Liver (tissue), 3 donors: Measurements from ENCODE around the gene NEK11.

Experiments used
- FOXA1 ChIP-seq: IDR thresholded peaks from 2 replicates; pipeline ENCODE4 v1.6.1; 2016; ENCODE audit warnings: antibody characterized with exemption
- FOXA2 ChIP-seq: IDR thresholded peaks from 2 replicates; pipeline ENCODE4 v1.6.1; 2016; ENCODE audit warnings: antibody characterized with exemption
- JUND ChIP-seq, 2 donors: IDR thresholded peaks; 2 replicates each; pipeline ENCODE4 v1.6.1; 2016; ENCODE audit warnings: antibody characterized with exemption in 2 of 2
- SP1 ChIP-seq: IDR thresholded peaks from 2 replicates; pipeline ENCODE4 v1.6.1; 2018; ENCODE audit warnings: antibody characterized with exemption, mild to moderate bottlenecking
- YY1 ChIP-seq: IDR thresholded peaks from 2 replicates; pipeline ENCODE4 v1.6.1; 2016; ENCODE audit warnings: antibody characterized with exemption, mild to moderate bottlenecking
- TF ChIP-seq, protein P1 (sequence below): fragments of 150-350 bp; IDR thresholded peaks from 2 replicates; pipeline ENCODE4 v1.5.1; 2017; ENCODE audit warnings: improper control_type of control experiment, low read depth, low read length; ENCODE audit not compliant: missing input control
- TF ChIP-seq, protein P2 (sequence below): IDR thresholded peaks from 2 replicates; pipeline ENCODE4 v1.6.1; 2016; ENCODE audit warnings: antibody characterized with exemption
- TF ChIP-seq, protein P3 (sequence below): IDR thresholded peaks from 2 replicates; pipeline ENCODE4 v1.6.1; 2016; ENCODE audit warnings: antibody characterized with exemption
- TF ChIP-seq, protein P4 (sequence below): IDR thresholded peaks from 2 replicates; pipeline ENCODE4 v1.6.1; 2016; ENCODE audit warnings: antibody characterized with exemption, mild to moderate bottlenecking
- donor health status: healthy.
- donor health status: healthy.

DNA sequence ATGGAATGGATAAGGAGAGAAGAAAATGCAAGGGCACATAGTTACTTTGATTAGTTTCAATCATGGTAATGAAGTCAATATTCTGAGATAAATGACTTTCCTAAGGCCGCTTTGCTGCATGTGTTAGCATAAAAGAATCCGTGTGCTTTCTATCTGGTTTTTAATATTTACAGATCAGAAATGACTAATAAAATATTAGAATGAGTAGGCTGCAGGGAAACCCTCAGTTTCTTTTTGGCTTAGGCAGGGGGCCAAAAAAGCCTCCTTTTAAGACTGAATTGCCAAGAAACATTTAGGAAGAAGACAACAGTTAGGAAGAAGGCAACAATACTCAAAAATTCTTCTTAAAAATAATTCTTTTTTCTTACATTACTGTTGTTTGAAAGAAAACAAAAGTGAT, 11.6 kb downstream of the NEK11 start:
- TF ChIP-seq, protein P1, sequence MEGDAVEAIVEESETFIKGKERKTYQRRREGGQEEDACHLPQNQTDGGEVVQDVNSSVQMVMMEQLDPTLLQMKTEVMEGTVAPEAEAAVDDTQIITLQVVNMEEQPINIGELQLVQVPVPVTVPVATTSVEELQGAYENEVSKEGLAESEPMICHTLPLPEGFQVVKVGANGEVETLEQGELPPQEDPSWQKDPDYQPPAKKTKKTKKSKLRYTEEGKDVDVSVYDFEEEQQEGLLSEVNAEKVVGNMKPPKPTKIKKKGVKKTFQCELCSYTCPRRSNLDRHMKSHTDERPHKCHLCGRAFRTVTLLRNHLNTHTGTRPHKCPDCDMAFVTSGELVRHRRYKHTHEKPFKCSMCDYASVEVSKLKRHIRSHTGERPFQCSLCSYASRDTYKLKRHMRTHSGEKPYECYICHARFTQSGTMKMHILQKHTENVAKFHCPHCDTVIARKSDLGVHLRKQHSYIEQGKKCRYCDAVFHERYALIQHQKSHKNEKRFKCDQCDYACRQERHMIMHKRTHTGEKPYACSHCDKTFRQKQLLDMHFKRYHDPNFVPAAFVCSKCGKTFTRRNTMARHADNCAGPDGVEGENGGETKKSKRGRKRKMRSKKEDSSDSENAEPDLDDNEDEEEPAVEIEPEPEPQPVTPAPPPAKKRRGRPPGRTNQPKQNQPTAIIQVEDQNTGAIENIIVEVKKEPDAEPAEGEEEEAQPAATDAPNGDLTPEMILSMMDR = no peak
- TF ChIP-seq, protein P2, sequence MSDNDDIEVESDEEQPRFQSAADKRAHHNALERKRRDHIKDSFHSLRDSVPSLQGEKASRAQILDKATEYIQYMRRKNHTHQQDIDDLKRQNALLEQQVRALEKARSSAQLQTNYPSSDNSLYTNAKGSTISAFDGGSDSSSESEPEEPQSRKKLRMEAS = no peak
- no peak for TF ChIP-seq FOXA2
- no peak for TF ChIP-seq JUND (IDR thresholded peaks at IDR 0.05)
- no peak for TF ChIP-seq YY1
- no peak for TF ChIP-seq SP1
- no peak for TF ChIP-seq FOXA1
- TF ChIP-seq, protein P3, sequence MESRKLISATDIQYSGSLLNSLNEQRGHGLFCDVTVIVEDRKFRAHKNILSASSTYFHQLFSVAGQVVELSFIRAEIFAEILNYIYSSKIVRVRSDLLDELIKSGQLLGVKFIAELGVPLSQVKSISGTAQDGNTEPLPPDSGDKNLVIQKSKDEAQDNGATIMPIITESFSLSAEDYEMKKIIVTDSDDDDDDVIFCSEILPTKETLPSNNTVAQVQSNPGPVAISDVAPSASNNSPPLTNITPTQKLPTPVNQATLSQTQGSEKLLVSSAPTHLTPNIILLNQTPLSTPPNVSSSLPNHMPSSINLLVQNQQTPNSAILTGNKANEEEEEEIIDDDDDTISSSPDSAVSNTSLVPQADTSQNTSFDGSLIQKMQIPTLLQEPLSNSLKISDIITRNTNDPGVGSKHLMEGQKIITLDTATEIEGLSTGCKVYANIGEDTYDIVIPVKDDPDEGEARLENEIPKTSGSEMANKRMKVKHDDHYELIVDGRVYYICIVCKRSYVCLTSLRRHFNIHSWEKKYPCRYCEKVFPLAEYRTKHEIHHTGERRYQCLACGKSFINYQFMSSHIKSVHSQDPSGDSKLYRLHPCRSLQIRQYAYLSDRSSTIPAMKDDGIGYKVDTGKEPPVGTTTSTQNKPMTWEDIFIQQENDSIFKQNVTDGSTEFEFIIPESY = no peak
- TF ChIP-seq, protein P4, sequence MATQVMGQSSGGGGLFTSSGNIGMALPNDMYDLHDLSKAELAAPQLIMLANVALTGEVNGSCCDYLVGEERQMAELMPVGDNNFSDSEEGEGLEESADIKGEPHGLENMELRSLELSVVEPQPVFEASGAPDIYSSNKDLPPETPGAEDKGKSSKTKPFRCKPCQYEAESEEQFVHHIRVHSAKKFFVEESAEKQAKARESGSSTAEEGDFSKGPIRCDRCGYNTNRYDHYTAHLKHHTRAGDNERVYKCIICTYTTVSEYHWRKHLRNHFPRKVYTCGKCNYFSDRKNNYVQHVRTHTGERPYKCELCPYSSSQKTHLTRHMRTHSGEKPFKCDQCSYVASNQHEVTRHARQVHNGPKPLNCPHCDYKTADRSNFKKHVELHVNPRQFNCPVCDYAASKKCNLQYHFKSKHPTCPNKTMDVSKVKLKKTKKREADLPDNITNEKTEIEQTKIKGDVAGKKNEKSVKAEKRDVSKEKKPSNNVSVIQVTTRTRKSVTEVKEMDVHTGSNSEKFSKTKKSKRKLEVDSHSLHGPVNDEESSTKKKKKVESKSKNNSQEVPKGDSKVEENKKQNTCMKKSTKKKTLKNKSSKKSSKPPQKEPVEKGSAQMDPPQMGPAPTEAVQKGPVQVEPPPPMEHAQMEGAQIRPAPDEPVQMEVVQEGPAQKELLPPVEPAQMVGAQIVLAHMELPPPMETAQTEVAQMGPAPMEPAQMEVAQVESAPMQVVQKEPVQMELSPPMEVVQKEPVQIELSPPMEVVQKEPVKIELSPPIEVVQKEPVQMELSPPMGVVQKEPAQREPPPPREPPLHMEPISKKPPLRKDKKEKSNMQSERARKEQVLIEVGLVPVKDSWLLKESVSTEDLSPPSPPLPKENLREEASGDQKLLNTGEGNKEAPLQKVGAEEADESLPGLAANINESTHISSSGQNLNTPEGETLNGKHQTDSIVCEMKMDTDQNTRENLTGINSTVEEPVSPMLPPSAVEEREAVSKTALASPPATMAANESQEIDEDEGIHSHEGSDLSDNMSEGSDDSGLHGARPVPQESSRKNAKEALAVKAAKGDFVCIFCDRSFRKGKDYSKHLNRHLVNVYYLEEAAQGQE = no peak
